Muscle of back (tissue), 11 donors: ENCODE results near the gene TNS1. TPM values are rescaled to one million over a fixed set of nuclear protein-coding genes. Genes with fewer than 3 reads are reported as not detected.
"Not testable (repeated sequence)": the region's sequence is repeated elsewhere in the genome, so short reads cannot be mapped to it uniquely, and the experiment has no call there.

ENCODE experiments used
- DNase-seq, 3 donors: peaks; one replicate each; pipeline versions ENCODE4 v3.0.0 to v3.0.0-alpha.2; 2013
- polyA plus RNA-seq, 10 donors: library from polyadenylated mRNA; unstranded; fragments of 120-200 nt; gene quantifications; one replicate each; pipeline ENCODE4 v1.2.1, GENCODE V29; 2013; ENCODE audit not compliant: insufficient read length in 10 of 10

Gene TNS1
- polyA plus RNA-seq, 10 donors, result 106 to 124 (median 117) TPM

- peak in 1 of 3 donors; percentile 4 for DNase-seq
These were observed 27.8 kb upstream of the TNS1 start for GRCh38 chr2:218030409-218031195.

- peak in 1 of 3 donors; percentile 11 for DNase-seq
These were observed 26.9 kb upstream of the TNS1 start for GRCh38 chr2:218029366-218030360.

GRCh38 chr2:218028562-218029348 is 26.0 kb upstream of the TNS1 start:
- DNase-seq, result peak in 1 of 3 donors; percentile 1

DNA sequence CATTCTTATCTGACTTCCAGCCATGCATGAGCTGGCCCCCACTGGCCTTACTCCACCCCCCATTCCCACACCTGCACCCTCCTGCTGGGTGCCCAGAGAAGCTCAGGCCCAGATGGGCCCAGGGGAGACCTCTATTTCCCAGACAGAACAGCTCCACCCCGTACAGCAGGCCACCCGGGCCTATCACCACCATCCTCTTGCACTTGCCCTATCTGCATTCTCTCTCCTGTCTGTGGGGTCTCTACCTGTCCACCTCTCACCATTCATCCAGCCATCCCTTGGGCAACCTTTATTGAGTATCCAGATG is 25.3 kb upstream of the TNS1 start:
- no peak for DNase-seq

- peak in 1 of 3 donors; percentile 1 for DNase-seq
These were observed 24.8 kb upstream of the TNS1 start for GRCh38 chr2:218027426-218028188.

- peak in 1 of 3 donors; percentile 6 for DNase-seq
These were observed 24.1 kb upstream of the TNS1 start for GRCh38 chr2:218026676-218027425.

GRCh38 chr2:218026244-218026643 is 23.4 kb upstream of the TNS1 start:
- no peak for DNase-seq

DNA sequence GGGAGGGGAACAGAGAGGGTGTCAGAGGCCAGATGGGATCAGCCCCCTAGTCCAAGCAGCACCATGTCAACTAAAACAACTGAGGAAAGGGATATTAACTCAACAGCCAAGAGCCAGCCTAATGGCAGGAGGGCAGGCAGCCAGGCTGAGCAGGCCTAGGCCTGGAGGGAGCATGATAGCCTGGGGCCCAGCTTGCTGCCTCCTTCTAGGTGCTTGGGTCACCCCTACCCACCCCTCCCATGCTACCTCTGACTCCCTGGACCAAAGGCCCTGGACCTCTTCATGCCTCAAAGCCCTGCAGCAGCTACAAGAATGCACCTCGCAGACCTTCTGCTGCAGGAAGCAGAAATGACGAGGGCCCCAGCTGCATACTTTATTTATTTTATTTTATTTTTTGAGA is 22.1 kb upstream of the TNS1 start:
- DNase-seq, result no peak

GRCh38 chr2:218024336-218024735 is 21.5 kb upstream of the TNS1 start:
- no peak for DNase-seq

DNA sequence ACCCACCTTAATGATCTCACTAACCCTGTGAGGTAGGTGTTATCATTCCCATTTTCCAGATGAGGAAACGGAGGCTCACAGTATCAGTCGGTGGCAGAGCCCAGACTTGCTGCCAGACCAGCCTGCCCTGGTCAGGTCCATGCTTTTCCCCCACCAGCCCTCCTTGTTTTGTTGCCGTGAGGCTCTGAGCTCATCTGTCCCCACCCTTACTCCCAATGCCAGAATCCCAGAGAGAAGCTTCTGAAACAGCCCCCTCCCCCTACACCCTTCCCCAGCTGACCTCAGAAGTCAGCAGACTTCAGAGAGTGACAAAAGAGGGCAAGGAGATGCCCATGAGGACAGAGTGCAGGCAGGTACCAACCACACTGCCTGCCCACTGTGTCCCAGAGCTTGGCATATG is 20.8 kb upstream of the TNS1 start:
- no peak for DNase-seq

- no peak for DNase-seq
These were observed 20.2 kb upstream of the TNS1 start for GRCh38 chr2:218022851-218023530.

- DNase-seq, result no peak
These were observed 19.5 kb upstream of the TNS1 start for GRCh38 chr2:218022131-218022850.

DNA sequence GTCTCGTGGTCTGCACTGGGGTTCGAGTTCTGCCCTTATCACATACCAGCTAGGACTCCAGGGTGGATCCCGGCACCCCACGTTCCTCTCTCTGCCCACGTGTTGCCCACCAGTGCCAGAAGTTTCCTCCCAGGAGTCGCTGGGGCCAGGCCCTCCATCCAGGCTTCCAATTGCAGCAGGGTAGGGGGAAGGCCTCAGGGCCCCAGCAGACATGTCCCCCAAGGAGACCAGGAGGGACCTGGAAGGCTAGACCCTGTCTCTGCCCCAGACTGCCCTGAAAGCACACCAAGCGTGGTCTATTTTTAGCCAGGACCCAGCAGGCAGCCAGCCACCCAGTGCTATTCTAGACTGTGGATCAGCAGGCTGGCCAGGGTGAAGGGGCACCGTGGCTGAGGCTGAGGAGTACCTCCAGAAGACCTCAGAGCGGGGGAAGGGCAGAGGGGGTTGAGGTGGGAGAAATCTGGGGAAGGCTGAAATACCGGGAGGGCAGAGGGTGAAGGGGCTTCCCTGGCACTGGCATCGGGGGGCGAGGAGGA is 18.8 kb upstream of the TNS1 start:
- DNase-seq, result no peak

DNA sequence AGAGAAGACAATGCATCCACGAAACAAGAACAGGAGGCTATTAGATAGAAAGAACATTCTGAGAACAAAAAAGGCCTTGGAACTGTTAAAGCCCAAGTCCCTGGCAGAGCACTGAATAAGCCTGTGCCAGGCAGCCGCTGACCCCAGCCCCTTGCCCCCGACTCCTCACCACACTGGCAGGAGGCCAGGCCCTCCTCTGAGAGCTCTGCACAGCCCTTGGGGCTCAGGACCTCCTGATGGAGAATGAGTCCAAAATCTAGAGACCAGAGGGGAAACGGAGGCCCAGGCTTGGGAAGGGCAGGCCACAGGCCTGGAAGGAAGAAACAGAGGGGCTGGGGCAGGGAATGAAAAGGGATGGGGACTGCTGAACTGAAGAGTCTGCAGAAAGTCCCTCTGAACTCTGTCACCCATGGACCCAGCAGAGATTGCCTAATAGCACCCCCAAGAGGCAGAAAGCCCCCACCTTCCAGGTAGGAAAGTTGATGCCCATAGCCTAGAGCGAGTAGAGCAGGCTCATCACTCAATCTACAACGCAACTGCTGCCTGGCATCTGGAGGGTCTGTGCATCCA is 18.3 kb upstream of the TNS1 start:
- no peak for DNase-seq

DNA sequence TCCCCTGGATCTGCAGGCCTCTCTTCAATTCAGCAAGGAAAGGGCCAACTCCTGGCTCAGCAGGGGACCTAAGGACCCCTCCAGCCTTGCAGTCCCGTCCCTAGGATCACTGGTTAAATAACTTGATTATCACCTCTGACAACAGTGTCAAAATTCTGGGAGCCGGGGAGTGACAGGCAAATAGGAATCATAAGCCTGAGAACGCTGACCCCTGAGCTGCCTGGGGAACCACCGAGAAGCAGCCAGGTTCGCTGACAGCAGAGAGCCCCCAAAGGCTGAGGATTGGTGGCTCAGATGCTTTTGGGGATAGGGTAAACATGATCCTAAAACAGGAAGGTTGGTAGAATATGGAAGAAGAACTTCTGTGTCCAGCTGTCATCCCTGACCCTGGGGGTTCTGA is 17.5 kb upstream of the TNS1 start:
- no peak for DNase-seq

GRCh38 chr2:218019411-218020060 is 16.7 kb upstream of the TNS1 start:
- DNase-seq, result no peak

GRCh38 chr2:218018842-218019125 is 16.0 kb upstream of the TNS1 start:
- not testable (repeated sequence) for DNase-seq
